BLaER1 treated with 17β-estradiol and CSF1 and Interleukin-3, amounts not matched to agents 10 nM and 100 nM (cell line): Measurements from ENCODE around the gene ADCK1.
"Not testable (repeated sequence)": the region's sequence is repeated elsewhere in the genome, so short reads cannot be mapped to it uniquely, and the experiment has no call there.

Experiments
- H3K27ac ChIP-seq, 11 experiments: shearing (Covaris generic); formaldehyde crosslinking; 2 replicates each; pipeline ENCODE4 v1.8.1; 2022
- H3K27me3 ChIP-seq, 11 experiments: shearing (Covaris generic); formaldehyde crosslinking; 2 replicates each; pipeline ENCODE4 v1.8.1; 2022
- H3K36me3 ChIP-seq, 11 experiments: shearing (Covaris generic); formaldehyde crosslinking; 2 replicates each; pipeline ENCODE4 v1.8.1; 2022
- H3K4me1 ChIP-seq, 10 experiments: shearing (Covaris generic); formaldehyde crosslinking; 2 replicates each; pipeline ENCODE4 v1.8.1; 2022
- H3K4me2 ChIP-seq, 11 experiments: shearing (Covaris generic); formaldehyde crosslinking; 2 replicates each; pipeline ENCODE4 v1.8.1; 2022
- H3K4me3 ChIP-seq, 10 experiments: shearing (Covaris generic); formaldehyde crosslinking; 2 replicates each; pipeline ENCODE4 v1.8.1; 2022
- H3K9ac ChIP-seq, 11 experiments: shearing (Covaris generic); formaldehyde crosslinking; 2 replicates each; pipeline ENCODE4 v1.8.1; 2022
- H3K9me3 ChIP-seq, 11 experiments: shearing (Covaris generic); formaldehyde crosslinking; replicated peaks in 1 of 11; 2 replicates each; pipeline ENCODE4 v1.8.1; 2022
- H4K20me1 ChIP-seq, 11 experiments: shearing (Covaris generic); formaldehyde crosslinking; 2 replicates each; pipeline ENCODE4 v1.8.1; 2022
- Cebpa-rat ChIP-seq, 11 experiments: shearing (Covaris generic); IDR thresholded peaks; 2 replicates each; pipeline ENCODE4 v1.8.1; 2022

The ADCK1 gene

GRCh38 chr14:77782202-77782601, 17.7 kb upstream of the ADCK1 start:
- Histone ChIP-seq H4K20me1 (no peaks in the 10 kb centered on the region), H3K36me3 (no peaks in the 10 kb centered on the region), H3K27ac (no peak overlapping the region), H3K4me2 (no peak overlapping the region), H3K9ac (no peak overlapping the region), H3K9me3 (no peaks in the 10 kb centered on the region), H3K27me3 (no peaks in the 10 kb centered on the region), H3K4me1 (no peaks in the 10 kb centered on the region), H3K4me3 (no peak overlapping the region)
- TF ChIP-seq Cebpa-rat (IDR thresholded peaks at IDR 0.05): no peak

GRCh38 chr14:77786148-77786547, 13.8 kb upstream of the ADCK1 start:
- Histone ChIP-seq H3K4me2 (no peak overlapping the region), H3K27ac (no peak overlapping the region)

GRCh38 chr14:77790566-77791224, 9.2 kb upstream of the ADCK1 start:
- Histone ChIP-seq H3K27me3 (no peaks in the 10 kb centered on the region), H3K4me2 (no peak overlapping the region), H4K20me1 (no peaks in the 10 kb centered on the region), H3K9ac (no peak overlapping the region), H3K4me3 (no peak overlapping the region), H3K36me3 (no peaks in the 10 kb centered on the region), H3K27ac (no peak overlapping the region), H3K9me3 (no peaks in the 10 kb centered on the region), H3K4me1 (peaks cover 0 to 4% (median 2%) of the 10 kb centered on the region in 10 experiments; a peak in 15 of 20 replicates)
- peak in 2 of 11 experiments; percentile 8 to 36; a peak in 1 of 22 replicates for TF ChIP-seq Cebpa-rat (IDR thresholded peaks at IDR 0.05)

More at GRCh38 chr14:77786148-77786547, 13.8 kb upstream of the ADCK1 start:
- TF ChIP-seq Cebpa-rat (IDR thresholded peaks at IDR 0.05): no peak
- no peak overlapping the region for H3K9ac ChIP-seq
- no peaks in the 10 kb centered on the region for H3K36me3 ChIP-seq
- H3K9me3 ChIP-seq: no peaks in the 10 kb centered on the region
- no peaks in the 10 kb centered on the region; a peak in 1 of 20 replicates for H3K4me1 ChIP-seq
- H4K20me1 ChIP-seq: no peaks in the 10 kb centered on the region
- no peaks in the 10 kb centered on the region for H3K27me3 ChIP-seq
- H3K4me3 ChIP-seq: no peak overlapping the region

GRCh38 chr14:77791225-77791600, 8.7 kb upstream of the ADCK1 start:
- Histone ChIP-seq H3K9ac (no peak overlapping the region), H3K4me2 (no peak overlapping the region), H3K27ac (no peak overlapping the region), H3K27me3 (no peaks in the 10 kb centered on the region), H3K4me3 (no peak overlapping the region), H3K9me3 (no peaks in the 10 kb centered on the region), H3K4me1 (peaks cover 0 to 9% (median 7%) of the 10 kb centered on the region in 10 experiments; a peak in 16 of 20 replicates), H3K36me3 (no peaks in the 10 kb centered on the region), H4K20me1 (no peaks in the 10 kb centered on the region)
- TF ChIP-seq Cebpa-rat (IDR thresholded peaks at IDR 0.05): no peak

- H3K36me3 ChIP-seq, H3K4me2 ChIP-seq, H3K9ac ChIP-seq, H3K4me3 ChIP-seq, H3K9me3 ChIP-seq, H3K27ac ChIP-seq, H4K20me1 ChIP-seq, H3K27me3 ChIP-seq: not testable (repeated sequence)
- H3K4me1 ChIP-seq: peaks cover 0 to 15% (median 12%) of the 10 kb centered on the region in 10 experiments; a peak in 16 of 20 replicates
Observed at GRCh38 chr14:77793255-77793654, 6.7 kb upstream of the ADCK1 start.

GRCh38 chr14:77794357-77794756, 5.6 kb upstream of the ADCK1 start:
- H4K20me1 ChIP-seq: no peaks in the 10 kb centered on the region
- H3K27me3 ChIP-seq: no peaks in the 10 kb centered on the region
- no peak overlapping the region for H3K9ac ChIP-seq
- no peak overlapping the region for H3K27ac ChIP-seq
- H3K4me3 ChIP-seq: no peak overlapping the region
- H3K4me1 ChIP-seq: peaks cover 0 to 15% (median 13%) of the 10 kb centered on the region in 10 experiments; a peak in 16 of 20 replicates
- H3K4me2 ChIP-seq: no peak overlapping the region
- no peaks in the 10 kb centered on the region for H3K9me3 ChIP-seq
- TF ChIP-seq Cebpa-rat (IDR thresholded peaks at IDR 0.05): no peak
- H3K36me3 ChIP-seq: no peaks in the 10 kb centered on the region

- Histone ChIP-seq H3K4me3 (peak overlapping the region; percentile 67 to 81 (median 76)), H3K9ac (peak overlapping the region; percentile 77 to 89 (median 86)), H3K27ac (peak overlapping the region in 10 of 11 experiments; percentile 78 to 91 (median 84); a peak in 18 of 22 replicates), H3K4me2 (peak overlapping the region; percentile 73 to 92 (median 83)), H3K4me1 (peaks cover 7 to 26% (median 19%) of the 10 kb centered on the region in 10 experiments; a peak in 18 of 20 replicates)
- H3K36me3 ChIP-seq, H4K20me1 ChIP-seq, H3K27me3 ChIP-seq, H3K9me3 ChIP-seq: not testable (repeated sequence)
Observed at GRCh38 chr14:77799456-77799855, 453 bp upstream of the ADCK1 start.

GRCh38 chr14:77800814-77801213, 905 bp downstream of the ADCK1 start:
- Histone ChIP-seq H4K20me1 (no peaks in the 10 kb centered on the region), H3K9me3 (no peaks in the 10 kb centered on the region), H3K9ac (peak overlapping the region; percentile 77 to 89 (median 86)), H3K4me2 (peak overlapping the region; percentile 73 to 92 (median 83)), H3K4me3 (peak overlapping the region; percentile 67 to 81 (median 76)), H3K27me3 (no peaks in the 10 kb centered on the region), H3K27ac (peak overlapping the region; percentile 71 to 91 (median 84); a peak in 21 of 22 replicates), H3K36me3 (no peaks in the 10 kb centered on the region), H3K4me1 (peaks cover 7 to 23% (median 15%) of the 10 kb centered on the region in 10 experiments; a peak in 18 of 20 replicates)
- TF ChIP-seq Cebpa-rat (IDR thresholded peaks at IDR 0.05): no peak

- Histone ChIP-seq H3K4me2 (no peak overlapping the region), H3K4me1 (peaks cover 0 to 16% (median 7%) of the 10 kb centered on the region in 10 experiments; a peak in 11 of 20 replicates), H3K9me3 (no peaks in the 10 kb centered on the region), H3K9ac (no peak overlapping the region), H3K4me3 (no peak overlapping the region), H3K27ac (no peak overlapping the region), H4K20me1 (no peaks in the 10 kb centered on the region), H3K27me3 (no peaks in the 10 kb centered on the region), H3K36me3 (no peaks in the 10 kb centered on the region)
- no peak for TF ChIP-seq Cebpa-rat (IDR thresholded peaks at IDR 0.05)
Observed at GRCh38 chr14:77804592-77804991, 4.7 kb downstream of the ADCK1 start.

GRCh38 chr14:77805706-77806105, 5.8 kb downstream of the ADCK1 start:
- TF ChIP-seq Cebpa-rat (IDR thresholded peaks at IDR 0.05): no peak
- Histone ChIP-seq H3K4me2 (no peak overlapping the region), H3K9me3 (no peaks in the 10 kb centered on the region), H3K4me1 (peaks cover 0 to 14% (median 4%) of the 10 kb centered on the region in 10 experiments; a peak in 9 of 20 replicates), H3K9ac (no peak overlapping the region), H3K27me3 (no peaks in the 10 kb centered on the region), H3K4me3 (no peak overlapping the region), H3K36me3 (no peaks in the 10 kb centered on the region), H4K20me1 (no peaks in the 10 kb centered on the region), H3K27ac (no peak overlapping the region)
